ENCODE results near the gene ANKRD44.

ANKRD44 gene

GRCh38 chr2:197296835-197297234 is 13.7 kb downstream of the ANKRD44 start:
- peak overlapping the region; percentile 81 for H3K27ac ChIP-seq (ENCODE audit: low read depth, low read length, poor library complexity, severe bottlenecking)
- peaks cover 81% of the 10 kb centered on the region for H3K79me2 ChIP-seq (ENCODE audit: insufficient read depth, low read length)
- H3K4me2 ChIP-seq (ENCODE audit: low read length) = peak overlapping the region; percentile 49

GRCh38 chr2:197294260-197294659 is 16.3 kb downstream of the ANKRD44 start:
- TF ChIP-seq CTCF (IDR thresholded peaks at IDR 0.05; ENCODE audit: low read length) (no peak), EZH2 (IDR thresholded peaks at IDR 0.05; ENCODE audit: borderline replicate concordance, low read length) (no peak)
- Histone ChIP-seq H3K27ac (ENCODE audit: low read depth, low read length, poor library complexity, severe bottlenecking) (peak overlapping the region; percentile 81), H3F3A (ENCODE audit: insufficient read depth, low read length) (no peaks in the 10 kb centered on the region), H4K20me1 (ENCODE audit: insufficient read depth, low read length) (no peaks in the 10 kb centered on the region), H3K79me2 (ENCODE audit: insufficient read depth, low read length) (peaks cover 72% of the 10 kb centered on the region), H3K4me2 (ENCODE audit: low read length) (peak overlapping the region; percentile 51), H3K9me2 (ENCODE audit: low read depth, low read length) (no peaks in the 10 kb centered on the region), H2AFZ (ENCODE audit: low read length) (no peak overlapping the region), H3K27me3 (ENCODE audit: insufficient read depth, low read length) (no peaks in the 10 kb centered on the region), H3K36me3 (ENCODE audit: insufficient read depth, low read length) (peaks cover 59% of the 10 kb centered on the region), H3K9ac (ENCODE audit: low read length) (peak overlapping the region; percentile 47), H3K4me3 (ENCODE audit: low read depth, low read length, poor library complexity, severe bottlenecking) (peak overlapping the region; percentile 35), H3K9me3 (ENCODE audit: low read length) (peaks cover 7% of the 10 kb centered on the region; the same call in 1 of the 2 replicates), H3K4me1 (ENCODE audit: insufficient read depth, low read length, severe bottlenecking) (peaks cover 66% of the 10 kb centered on the region)

More at GRCh38 chr2:197296835-197297234, 13.7 kb downstream of the ANKRD44 start:
- Histone ChIP-seq H3K9me2 (ENCODE audit: low read depth, low read length) (no peaks in the 10 kb centered on the region), H3K4me3 (ENCODE audit: low read depth, low read length, poor library complexity, severe bottlenecking) (peak overlapping the region; percentile 13), H3K9me3 (ENCODE audit: low read length) (peaks cover 3% of the 10 kb centered on the region; the same call in 1 of the 2 replicates), H3K36me3 (ENCODE audit: insufficient read depth, low read length) (peaks cover 59% of the 10 kb centered on the region), H2AFZ (ENCODE audit: low read length) (no peak overlapping the region), H3F3A (ENCODE audit: insufficient read depth, low read length) (no peaks in the 10 kb centered on the region), H3K27me3 (ENCODE audit: insufficient read depth, low read length) (no peaks in the 10 kb centered on the region), H3K9ac (ENCODE audit: low read length) (peak overlapping the region; percentile 14; the same call in 1 of the 2 replicates), H3K4me1 (ENCODE audit: insufficient read depth, low read length, severe bottlenecking) (peaks cover 67% of the 10 kb centered on the region), H4K20me1 (ENCODE audit: insufficient read depth, low read length) (no peaks in the 10 kb centered on the region)
- TF ChIP-seq EZH2 (IDR thresholded peaks at IDR 0.05; ENCODE audit: borderline replicate concordance, low read length) = no peak
- no peak for TF ChIP-seq CTCF (IDR thresholded peaks at IDR 0.05; ENCODE audit: low read length)

GRCh38 chr2:197293252-197294007 is 17.1 kb downstream of the ANKRD44 start:
- Histone ChIP-seq H3K9me3 (ENCODE audit: low read length) (peaks cover 10% of the 10 kb centered on the region), H3K9me2 (ENCODE audit: low read depth, low read length) (no peaks in the 10 kb centered on the region), H3K9ac (ENCODE audit: low read length) (peak overlapping the region; percentile 47), H3K4me3 (ENCODE audit: low read depth, low read length, poor library complexity, severe bottlenecking) (peak overlapping the region; percentile 35), H3K36me3 (ENCODE audit: insufficient read depth, low read length) (peaks cover 59% of the 10 kb centered on the region), H3K79me2 (ENCODE audit: insufficient read depth, low read length) (peaks cover 72% of the 10 kb centered on the region), H3K4me1 (ENCODE audit: insufficient read depth, low read length, severe bottlenecking) (peaks cover 61% of the 10 kb centered on the region), H2AFZ (ENCODE audit: low read length) (no peak overlapping the region), H3K27me3 (ENCODE audit: insufficient read depth, low read length) (no peaks in the 10 kb centered on the region), H3F3A (ENCODE audit: insufficient read depth, low read length) (no peaks in the 10 kb centered on the region), H3K4me2 (ENCODE audit: low read length) (peak overlapping the region; percentile 51), H3K27ac (ENCODE audit: low read depth, low read length, poor library complexity, severe bottlenecking) (peak overlapping the region; percentile 81), H4K20me1 (ENCODE audit: insufficient read depth, low read length) (no peaks in the 10 kb centered on the region)
- TF ChIP-seq CTCF (IDR thresholded peaks at IDR 0.05; ENCODE audit: low read length) (no peak), EZH2 (IDR thresholded peaks at IDR 0.05; ENCODE audit: borderline replicate concordance, low read length) (no peak)
